HG03060 (cell line): Measurements from ENCODE around the gene GTF2A1L.
"Not testable (repeated sequence)": the region's sequence is repeated elsewhere in the genome, so short reads cannot be mapped to it uniquely, and the experiment has no call there.

Source experiments
- ATAC-seq: cut with Tn5 transposase; IDR thresholded peaks from one replicate; pipeline ENCODE4 v1.9.1; 2021; ENCODE audit warnings: low read depth, moderate number of reproducible peaks; ENCODE audit not compliant: unreplicated experiment

The GTF2A1L gene

DNA sequence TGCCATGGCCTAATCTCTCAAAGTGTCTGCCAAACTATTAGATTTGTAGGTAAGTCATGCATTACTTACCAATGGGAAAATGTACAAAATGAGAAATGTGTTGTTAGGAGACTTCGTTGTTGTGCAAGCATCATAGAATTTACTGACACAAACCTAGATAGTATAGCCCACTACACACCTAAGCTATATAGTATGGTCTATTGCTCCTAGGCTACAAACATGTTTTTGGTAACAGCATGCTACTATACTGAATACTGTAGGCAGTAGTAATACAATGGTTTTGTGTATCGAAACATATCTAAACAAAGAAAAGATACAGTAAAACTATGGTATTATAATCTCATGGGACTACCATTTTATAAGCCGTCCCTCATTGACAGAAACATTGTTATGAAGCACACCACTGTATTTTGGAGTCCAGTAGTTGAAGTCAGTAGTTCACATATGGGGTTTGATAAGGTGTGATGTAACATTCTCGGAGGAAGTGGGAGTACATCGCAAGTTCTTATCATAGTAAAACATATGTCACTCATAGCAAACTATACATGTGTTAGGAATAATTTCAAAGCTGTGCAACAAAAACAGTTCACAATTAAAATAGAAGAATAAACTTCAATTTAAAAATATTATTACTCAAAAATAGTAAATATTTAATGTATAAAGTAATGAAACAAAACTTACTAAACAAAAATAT lies 12.0 kb upstream of the GTF2A1L start:
- ATAC-seq: no peak

DNA sequence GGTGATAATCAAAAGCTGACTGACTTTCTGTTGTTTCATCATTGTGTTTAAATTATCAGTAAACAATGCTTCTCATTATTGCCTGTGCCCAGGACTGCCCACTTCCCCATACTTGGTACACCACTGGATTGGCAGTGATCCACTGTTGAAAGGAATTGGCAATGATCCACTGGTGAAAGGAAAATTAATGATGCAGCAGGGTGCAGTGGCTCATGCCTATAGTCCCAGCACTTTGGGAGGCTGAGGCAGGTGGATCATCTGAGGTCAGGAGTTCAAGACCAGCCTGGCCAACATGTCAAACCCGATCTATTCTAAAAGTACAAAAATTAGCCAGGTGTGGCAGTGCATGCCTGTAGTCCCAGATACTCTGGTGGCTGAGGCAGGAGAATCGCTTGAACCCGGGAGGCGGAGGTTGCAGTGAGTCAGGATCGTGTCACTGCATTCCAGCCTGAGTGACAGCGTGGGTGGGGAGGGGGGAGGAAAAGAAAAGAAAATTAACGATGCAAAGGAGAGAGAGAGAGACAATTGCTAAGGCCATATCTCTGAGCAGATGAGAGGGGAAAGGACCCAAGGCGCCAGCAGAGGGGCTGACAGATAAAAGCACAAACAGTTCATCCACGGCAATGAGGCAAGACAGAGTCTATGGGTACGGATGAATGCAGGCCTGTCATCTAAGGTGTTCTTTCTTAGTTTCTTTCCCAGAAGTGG lies 10.2 kb upstream of the GTF2A1L start:
- ATAC-seq: no peak

DNA sequence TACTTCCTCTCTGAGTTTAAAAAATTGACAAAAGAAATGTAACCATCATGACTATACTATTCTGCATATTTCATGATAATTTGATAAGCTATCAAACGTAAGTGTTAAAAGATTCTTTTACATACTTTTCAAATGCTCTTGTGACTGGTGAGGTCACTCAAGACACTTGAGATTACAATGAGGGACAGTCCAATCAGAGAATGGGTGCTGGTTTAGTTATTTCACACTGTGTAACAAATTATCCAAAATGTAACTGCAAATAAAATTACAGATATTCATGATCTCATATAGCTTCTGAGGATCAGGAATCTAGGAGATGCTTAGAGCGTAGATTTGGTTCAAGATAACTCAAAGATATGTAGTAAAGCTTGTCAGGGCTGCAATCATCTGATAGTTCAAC lies 4.4 kb upstream of the GTF2A1L start:
- ATAC-seq: no peak

DNA sequence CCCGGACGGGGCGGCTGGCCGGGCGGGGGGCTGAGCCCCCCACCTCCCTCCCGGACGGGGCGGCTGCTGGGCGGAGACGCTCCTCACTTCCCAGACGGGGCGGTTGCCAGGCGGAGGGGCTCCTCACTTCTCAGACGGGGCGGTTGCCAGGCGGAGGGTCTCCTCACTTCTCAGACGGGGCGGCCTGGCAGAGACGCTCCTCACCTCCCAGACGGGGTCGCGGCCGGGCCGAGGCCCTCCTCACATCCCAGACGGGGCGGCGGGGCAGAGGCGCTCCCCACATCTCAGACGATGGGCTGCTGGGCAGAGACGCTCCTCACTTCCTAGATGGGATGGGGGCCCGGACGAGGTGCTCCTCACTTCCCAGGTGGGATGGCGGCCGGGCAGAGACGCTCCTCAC lies 3.1 kb upstream of the GTF2A1L start:
- ATAC-seq: not testable (repeated sequence)

DNA sequence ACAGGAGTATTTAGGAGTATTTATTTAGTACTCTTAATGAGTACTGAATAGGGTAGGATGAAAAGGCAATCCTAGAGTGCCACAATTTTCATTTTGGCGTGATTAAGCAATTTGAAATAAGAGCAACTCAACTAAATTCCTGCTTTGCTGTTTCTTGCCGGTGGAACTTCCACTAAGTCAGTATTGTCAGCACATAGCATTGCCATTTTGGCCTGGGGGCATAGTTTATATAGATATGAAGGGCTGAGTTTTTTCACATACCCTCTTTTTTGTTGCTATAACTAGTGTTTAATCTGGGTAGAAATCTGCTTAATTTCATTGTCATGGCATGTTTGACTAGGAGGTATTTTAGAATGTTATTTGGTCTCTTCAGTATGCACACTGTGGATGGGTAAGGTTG lies 1.9 kb downstream of the GTF2A1L start:
- no peak for ATAC-seq

DNA sequence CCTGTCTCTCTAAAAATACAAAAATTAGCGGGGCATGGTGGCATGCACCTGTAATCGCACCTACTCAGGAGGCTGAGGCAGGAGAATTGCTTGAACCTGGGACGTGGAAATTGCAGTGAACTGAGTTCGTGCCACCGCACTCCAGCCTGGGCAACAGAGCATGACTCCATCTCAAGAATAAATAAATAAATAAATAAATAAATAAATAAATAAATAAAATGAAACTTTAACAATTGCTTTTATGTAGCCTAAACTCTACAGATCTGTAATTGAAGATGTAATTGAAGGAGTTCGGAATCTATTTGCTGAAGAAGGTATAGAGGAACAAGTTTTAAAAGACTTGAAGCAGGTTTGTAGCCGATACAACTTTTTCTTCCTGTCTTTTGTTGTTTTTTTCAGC lies 2.9 kb downstream of the GTF2A1L start:
- no peak for ATAC-seq

DNA sequence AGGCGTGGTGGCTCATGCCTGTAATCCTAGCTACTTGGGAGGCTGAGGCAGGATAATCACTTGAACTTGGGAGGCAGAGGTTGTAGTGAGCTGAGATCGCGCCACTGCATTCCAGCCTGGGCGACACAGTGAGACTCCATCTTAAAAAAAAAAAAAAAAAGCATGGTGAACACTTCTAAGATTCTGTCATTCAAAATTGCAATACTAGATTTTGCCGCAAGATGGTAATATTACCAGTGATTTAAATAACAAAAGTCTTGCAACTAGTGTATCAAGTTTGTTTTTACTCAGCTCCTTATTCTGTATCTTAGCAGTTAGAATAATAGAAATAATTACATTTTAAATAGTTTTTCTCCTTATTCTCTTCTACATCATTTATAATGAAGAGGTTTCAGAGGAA lies 5.0 kb downstream of the GTF2A1L start:
- not testable (repeated sequence) for ATAC-seq

DNA sequence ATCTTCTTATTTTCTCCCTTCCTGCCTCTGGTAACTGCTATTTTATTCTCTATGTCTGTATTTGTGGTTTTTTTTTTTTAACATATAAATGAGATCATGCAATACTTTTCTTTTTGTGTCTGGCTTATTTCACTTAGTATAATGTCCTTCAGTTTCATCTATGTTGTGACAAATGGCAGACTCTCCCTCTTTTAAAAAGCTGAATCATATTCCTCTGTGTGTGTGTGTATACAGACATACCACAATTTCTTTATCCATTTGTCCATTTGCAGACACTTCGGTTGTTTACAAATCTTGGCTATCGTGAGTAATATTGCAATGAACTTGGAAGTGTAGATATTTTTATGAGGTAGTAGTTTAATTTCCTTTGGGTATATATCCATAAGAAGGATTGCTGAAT lies 7.0 kb downstream of the GTF2A1L start:
- ATAC-seq: no peak

DNA sequence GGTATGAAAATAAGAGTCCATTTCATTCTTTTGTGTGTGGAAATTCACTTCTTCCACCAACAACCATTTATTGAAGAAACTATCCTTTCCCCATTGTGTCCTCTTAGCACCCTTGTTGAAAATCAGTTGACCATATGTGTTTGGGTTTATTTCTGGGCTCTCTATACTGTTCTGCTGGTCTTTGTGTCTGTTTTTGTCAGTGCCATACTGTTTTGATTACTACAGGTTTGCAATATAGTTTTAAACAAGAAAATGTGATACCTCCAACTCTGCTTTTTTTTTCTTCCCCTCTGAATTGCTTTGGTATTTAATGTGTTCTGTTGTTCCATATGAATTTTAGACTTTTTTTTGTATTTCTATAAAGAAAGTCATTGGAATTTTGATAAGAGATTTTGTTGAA lies 8.4 kb downstream of the GTF2A1L start:
- ATAC-seq: no peak

DNA sequence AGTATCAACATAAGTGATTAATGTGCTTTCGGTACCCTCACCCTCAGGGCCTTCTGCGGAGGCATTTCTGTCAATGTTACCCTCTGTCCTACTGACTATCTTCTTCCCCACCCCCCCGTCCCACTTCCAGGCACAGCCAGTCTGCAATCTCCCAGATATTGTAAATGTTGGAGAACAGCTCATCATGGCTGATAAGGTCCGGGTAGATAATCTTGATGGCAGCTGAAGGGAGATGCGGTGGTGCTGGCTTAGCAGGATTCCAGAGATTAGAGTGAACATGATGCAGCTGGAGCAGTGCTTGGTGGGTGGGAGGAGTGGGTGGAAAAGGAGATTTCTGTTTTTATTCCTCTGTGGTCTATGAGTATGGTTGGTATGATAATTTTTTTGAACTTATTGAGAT lies 15.5 kb downstream of the GTF2A1L start:
- ATAC-seq: no peak

DNA sequence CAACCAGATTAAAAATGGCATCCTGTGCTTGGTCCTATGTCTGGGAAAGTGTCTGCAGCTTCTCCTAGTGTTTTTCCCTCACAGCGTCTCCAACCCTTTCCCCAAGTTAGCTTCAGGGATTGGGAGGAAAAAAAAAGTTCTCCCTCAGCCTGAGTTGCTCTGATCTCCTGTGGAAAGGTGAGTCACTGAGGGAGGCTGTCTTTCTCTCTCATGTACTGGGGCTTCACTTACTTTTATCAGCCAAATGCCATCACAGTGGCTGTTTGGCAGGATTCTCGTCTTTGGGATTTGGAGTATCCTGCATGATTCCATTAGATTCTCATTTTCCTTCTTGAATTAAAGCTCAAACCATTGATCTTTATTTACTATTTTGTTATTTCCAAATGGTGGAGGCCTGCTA lies 18.1 kb downstream of the GTF2A1L start:
- ATAC-seq: no peak

DNA sequence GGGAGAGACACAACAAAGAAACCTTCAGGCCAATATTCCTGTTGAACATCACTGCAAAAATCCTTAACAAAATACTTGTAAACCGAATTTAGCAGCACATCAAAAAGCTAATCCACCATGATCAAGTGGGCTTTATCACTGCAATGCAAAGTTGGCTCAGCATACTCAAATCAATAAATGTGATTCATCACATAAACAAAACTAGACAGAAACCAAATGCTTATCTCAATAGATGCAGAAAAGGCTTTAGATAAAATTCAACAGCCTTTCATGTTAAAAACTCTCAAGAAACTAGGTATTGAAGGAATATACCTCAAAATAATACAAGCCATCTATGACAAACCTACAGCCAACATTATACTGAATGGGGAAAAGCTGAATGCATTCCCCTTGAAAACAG lies 20.6 kb downstream of the GTF2A1L start:
- no peak for ATAC-seq

DNA sequence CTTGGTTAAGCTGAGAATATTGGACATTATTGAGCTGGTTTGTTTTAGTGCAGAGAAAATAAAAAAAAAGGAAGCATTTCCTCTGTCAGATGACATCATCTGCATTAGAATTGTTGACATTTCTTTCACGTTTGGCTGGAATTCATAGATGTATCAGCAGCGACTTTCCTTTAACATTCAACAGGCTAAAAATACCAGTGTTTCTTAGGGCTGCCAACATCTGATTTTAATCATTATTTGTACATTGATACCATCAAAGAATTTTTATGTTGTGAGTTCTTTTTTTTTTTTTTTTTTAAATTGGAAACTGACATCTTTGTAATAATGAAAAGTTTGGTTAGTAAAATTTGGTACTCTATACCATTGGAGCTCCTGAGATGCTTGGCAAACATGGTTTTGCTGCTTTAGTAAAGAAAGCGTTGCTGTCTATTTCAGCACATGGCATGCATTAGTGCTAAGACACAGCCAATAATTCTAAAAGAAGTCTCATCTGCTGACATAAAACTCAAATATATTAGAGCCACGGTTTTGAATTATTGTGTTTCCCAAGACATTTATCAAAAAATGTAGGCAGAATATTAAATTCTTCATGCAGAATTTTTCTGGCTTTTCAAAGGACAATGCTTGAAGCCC lies 33.6 kb downstream of the GTF2A1L start:
- ATAC-seq: no peak

DNA sequence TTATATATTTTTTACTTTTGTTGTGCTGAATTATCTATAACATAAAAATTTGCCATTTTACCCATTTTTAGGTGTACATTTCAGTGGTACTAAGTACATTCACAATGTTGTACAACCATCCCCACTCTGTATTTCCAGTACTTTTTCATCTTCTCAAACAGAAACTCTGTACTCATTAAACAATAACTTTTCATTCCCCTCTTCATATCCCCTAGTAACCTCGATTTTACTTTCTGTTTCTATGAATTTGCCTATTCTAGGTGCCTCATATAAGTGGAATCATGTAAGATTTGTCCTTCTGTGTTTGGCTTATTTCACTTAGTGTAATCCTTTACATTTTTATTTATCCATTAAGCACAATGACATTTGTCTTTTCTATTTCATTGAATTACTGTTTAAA lies 51.3 kb downstream of the GTF2A1L start:
- peak; percentile 72 for ATAC-seq

DNA sequence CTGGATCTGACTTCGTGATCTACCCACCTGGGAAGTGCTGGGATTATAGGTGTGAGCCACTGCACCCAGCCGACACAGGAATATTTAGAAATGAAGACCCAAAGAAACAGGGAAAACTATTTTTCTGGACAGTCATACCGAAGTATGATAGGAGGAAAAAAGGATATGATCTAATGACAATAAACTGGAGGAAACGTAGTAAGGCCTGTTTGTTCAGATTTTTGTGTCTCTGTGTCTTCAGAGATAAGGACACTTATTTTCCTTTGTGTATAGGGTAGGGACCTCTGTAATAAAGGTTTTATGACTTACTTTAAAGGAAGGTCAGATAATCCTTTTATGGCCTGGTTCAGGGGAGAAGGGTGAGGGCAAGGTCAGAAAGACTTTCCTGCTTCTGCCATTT lies 55.9 kb downstream of the GTF2A1L start:
- no peak for ATAC-seq

DNA sequence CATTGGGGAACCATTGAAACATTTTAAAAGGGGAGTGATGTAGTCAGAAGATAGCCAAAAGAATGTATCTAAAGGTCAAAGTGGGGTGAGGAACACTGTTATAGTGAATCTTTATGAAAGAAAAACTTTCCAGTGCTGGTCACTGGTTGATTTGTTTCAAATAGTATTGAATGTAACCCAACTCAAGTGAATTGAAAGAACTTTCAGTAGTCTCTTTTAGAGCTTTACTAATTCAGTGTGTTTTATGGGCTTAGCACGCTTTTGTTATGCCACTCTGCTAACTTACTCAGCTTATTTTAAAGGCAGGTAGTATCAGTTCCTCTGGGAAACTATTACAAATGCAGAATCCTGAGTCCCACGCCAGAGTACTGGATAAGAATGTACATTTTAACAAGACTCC lies 57.3 kb downstream of the GTF2A1L start:
- no peak for ATAC-seq

DNA sequence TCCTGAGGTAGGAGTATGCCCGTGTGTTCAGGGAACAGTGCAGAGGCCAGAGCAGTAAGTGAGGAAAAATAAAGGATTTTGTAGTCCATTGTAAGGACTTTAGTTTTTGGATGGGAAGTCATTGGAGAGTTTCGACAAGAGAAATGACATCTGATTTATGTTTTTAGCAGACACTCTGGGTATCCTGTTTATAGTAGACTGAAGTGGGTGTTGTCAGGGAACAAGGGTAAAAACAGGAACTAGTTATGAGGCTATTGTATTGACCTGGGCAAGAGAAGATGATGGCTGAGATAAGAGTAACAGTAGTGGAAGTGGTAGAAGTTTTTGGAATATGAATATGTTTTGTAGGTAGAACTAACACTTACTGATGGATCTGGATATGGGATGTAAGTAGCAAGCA lies 59.8 kb downstream of the GTF2A1L start:
- ATAC-seq: no peak

DNA sequence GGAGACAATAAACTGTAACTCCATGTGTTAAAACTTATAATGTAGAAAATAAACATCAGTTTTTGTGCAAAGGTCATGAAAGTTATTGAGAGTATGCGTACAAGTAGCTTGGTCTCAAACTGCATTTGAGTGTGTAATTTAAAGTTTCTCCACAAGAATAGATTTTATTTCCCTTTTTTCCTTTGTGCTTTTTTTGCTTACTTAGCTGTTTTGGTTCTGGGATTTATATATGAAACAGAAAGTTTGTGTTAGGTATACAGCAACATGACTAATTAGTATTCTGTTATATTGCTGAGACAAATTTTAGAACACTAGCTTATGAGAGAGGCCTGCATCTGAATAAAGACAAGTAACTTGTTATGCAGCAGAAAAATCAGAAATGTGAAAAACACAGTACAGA lies 67.5 kb downstream of the GTF2A1L start:
- no peak for ATAC-seq

DNA sequence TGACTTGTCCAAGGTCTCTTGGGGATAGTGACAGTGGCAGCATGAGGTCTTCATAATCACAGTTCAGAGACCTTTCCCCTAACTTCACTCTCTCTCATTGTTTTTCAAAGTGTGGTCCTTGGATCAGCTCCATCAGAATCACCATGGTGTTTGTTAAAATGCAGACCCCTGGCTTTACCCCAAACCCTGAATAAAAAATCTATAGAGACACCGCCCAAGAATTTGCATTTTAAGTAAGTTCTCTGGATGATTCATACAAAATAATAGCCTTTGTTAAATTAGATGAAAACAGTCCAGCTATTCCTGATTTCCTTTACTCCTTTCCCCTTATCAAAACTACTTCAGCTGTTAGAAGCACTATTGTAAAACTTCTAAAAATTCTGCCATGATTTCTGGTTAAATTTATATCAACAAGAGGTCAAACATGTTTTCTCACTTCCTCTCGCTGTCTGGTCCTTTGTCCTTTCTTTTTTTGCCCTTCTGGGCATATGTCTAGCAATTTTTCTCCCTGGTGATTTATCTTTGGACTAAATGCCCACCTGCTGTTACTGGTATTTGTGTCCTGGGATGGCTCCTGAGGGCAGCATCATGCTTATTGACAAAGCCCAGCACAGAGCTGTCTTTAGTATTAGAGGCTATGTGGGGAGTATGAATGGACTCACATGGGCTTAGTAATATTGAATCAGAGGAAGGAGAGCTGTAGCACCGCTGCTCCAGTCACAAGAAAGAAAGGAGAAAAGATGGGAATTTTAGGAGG lies 74.5 kb downstream of the GTF2A1L start:
- ATAC-seq: no peak

DNA sequence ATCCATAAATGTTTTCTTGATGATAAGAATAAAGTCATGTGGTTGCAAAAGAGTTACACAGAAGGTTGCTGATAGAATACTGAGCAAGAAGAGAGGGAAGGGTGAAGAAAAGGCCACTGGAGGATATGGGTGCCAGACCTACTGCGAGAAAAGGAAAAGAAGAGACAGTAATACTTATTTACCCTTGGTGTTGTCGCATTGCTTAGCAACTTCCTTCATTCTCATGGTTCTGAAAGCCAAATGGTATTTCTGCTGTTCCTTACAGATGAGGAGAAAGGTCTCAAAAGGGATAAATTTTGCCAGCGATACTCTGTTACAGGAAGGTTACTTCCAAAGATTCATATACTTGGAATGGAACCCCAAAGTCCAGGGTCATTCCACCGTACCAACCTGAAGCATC lies 75.4 kb downstream of the GTF2A1L start:
- no peak for ATAC-seq

DNA sequence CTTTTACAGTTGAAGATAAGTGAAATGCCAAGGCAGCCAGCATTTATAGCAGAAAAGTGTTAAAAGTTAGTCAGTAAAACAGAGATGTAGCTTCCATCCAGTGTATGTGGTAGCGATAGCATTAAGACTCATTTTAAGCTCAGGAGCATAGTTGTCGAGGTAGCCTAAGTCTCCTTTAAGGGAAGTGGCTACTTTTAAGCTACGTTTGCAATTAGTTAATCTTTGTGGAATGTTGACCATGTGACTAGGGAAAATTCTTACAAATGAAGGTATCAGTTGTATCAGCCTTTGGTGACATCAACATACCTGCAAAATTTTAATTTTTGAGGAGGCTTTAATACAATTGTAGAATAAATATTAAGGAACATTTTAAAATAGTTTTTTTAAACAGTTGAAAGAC lies 76.0 kb downstream of the GTF2A1L start:
- ATAC-seq: no peak
